ENCODE measurements around the gene CDKN2B. TPM values are rescaled to one million over a fixed set of nuclear protein-coding genes. Genes with fewer than 3 reads are reported as not detected.

Gene CDKN2B
- total and polyA plus RNA-seq, 4 donors, result 0.32 to 1.3 (median 0.54) TPM

GRCh38 chr9:22054529-22054928 lies 45.4 kb upstream of the CDKN2B start:
- Histone ChIP-seq H3K27ac (ENCODE audit: low read depth in 1 of 2, low read length in 2 of 2) (no peak overlapping the region), H3K4me3 (ENCODE audit: low read depth in 1 of 3, low read length in 3 of 3) (no peak overlapping the region), H3K36me3 (ENCODE audit: control insufficient read depth in 4 of 4, insufficient read depth in 3 of 4, low read depth in 1 of 4, low read length in 3 of 4) (no peaks in the 10 kb centered on the region), H3K9ac (ENCODE audit: low read depth in 1 of 2, low read length in 2 of 2) (no peak overlapping the region), H3K4me1 (ENCODE audit: control insufficient read depth in 4 of 4, insufficient read depth in 4 of 4, low read length in 3 of 4) (no peaks in the 10 kb centered on the region), H3K27me3 (ENCODE audit: control insufficient read depth in 4 of 4, insufficient read depth in 4 of 4, low read length in 3 of 4) (no peaks in the 10 kb centered on the region), H3K9me3 (ENCODE audit: control insufficient read depth in 4 of 4, low read length in 3 of 4) (no peaks in the 10 kb centered on the region)
- TF ChIP-seq RXRA (IDR thresholded peaks at IDR 0.05), result no peak
- TF ChIP-seq JUND (IDR thresholded peaks at IDR 0.05), result no peak
- DNase-seq (ENCODE audit: low spot score), result no peak
- WGBS, result 97% methylated on average over 2 of the region's 2 CpGs

- Histone ChIP-seq H3K4me3 (ENCODE audit: low read depth in 1 of 3, low read length in 3 of 3) (no peak overlapping the region), H3K9ac (ENCODE audit: low read depth in 1 of 2, low read length in 2 of 2) (no peak overlapping the region), H3K27me3 (ENCODE audit: control insufficient read depth in 4 of 4, insufficient read depth in 4 of 4, low read length in 3 of 4) (no peaks in the 10 kb centered on the region), H3K36me3 (ENCODE audit: control insufficient read depth in 4 of 4, insufficient read depth in 3 of 4, low read depth in 1 of 4, low read length in 3 of 4) (no peaks in the 10 kb centered on the region), H3K9me3 (ENCODE audit: control insufficient read depth in 4 of 4, low read length in 3 of 4) (no peaks in the 10 kb centered on the region), H3K27ac (ENCODE audit: low read depth in 1 of 2, low read length in 2 of 2) (no peak overlapping the region), H3K4me1 (ENCODE audit: control insufficient read depth in 4 of 4, insufficient read depth in 4 of 4, low read length in 3 of 4) (no peaks in the 10 kb centered on the region)
- TF ChIP-seq TAF1 (conservative IDR thresholded peaks at IDR 0.05) (no peak), RAD21 (IDR thresholded peaks at IDR 0.05) (no peak), SP1 (IDR thresholded peaks at IDR 0.05) (no peak), HNF4A (conservative IDR thresholded peaks at IDR 0.05) (no peak), YY1 (IDR thresholded peaks at IDR 0.05) (no peak), ZBTB33 (IDR thresholded peaks at IDR 0.05) (no peak), REST (IDR thresholded peaks at IDR 0.05) (no peak), RXRA (IDR thresholded peaks at IDR 0.05) (no peak), JUND (IDR thresholded peaks at IDR 0.05) (no peak)
- no peak for DNase-seq (ENCODE audit: low spot score)
- WGBS, result 96% methylated on average over 3 of the region's 3 CpGs
Measured at GRCh38 chr9:22054076-22054475, 45.0 kb upstream of the CDKN2B start.

GRCh38 chr9:22053178-22053577 lies 44.1 kb upstream of the CDKN2B start:
- H3K9me3 ChIP-seq (ENCODE audit: control insufficient read depth in 4 of 4, low read length in 3 of 4), result no peaks in the 10 kb centered on the region
- no peaks in the 10 kb centered on the region for H3K27me3 ChIP-seq (ENCODE audit: control insufficient read depth in 4 of 4, insufficient read depth in 4 of 4, low read length in 3 of 4)
- H3K9ac ChIP-seq (ENCODE audit: low read depth in 1 of 2, low read length in 2 of 2), result no peak overlapping the region
- H3K36me3 ChIP-seq (ENCODE audit: control insufficient read depth in 4 of 4, insufficient read depth in 3 of 4, low read depth in 1 of 4, low read length in 3 of 4), result no peaks in the 10 kb centered on the region
- TF ChIP-seq ZBTB33 (IDR thresholded peaks at IDR 0.05), result no peak
- no peak for TF ChIP-seq REST (IDR thresholded peaks at IDR 0.05)
- TF ChIP-seq GABPA (IDR thresholded peaks at IDR 0.05 in 1 of 2, conservative IDR thresholded peaks at IDR 0.05 in 1 of 2), result no peak
- TF ChIP-seq RXRA (IDR thresholded peaks at IDR 0.05), result no peak
- no peak for TF ChIP-seq YY1 (IDR thresholded peaks at IDR 0.05)
- TF ChIP-seq JUND (IDR thresholded peaks at IDR 0.05), result no peak
- TF ChIP-seq ATF3 (IDR thresholded peaks at IDR 0.05), result no peak
- TF ChIP-seq NR2F2 (IDR thresholded peaks at IDR 0.05), result no peak
- TF ChIP-seq HNF4G (IDR thresholded peaks at IDR 0.05), result no peak
- TF ChIP-seq HNF4A (conservative IDR thresholded peaks at IDR 0.05), result no peak
- no peak for TF ChIP-seq EGR1 (IDR thresholded peaks at IDR 0.05; ENCODE audit: low read depth in 2 of 2)
- H3K27ac ChIP-seq (ENCODE audit: low read depth in 1 of 2, low read length in 2 of 2), result no peak overlapping the region
- no peaks in the 10 kb centered on the region for H3K4me1 ChIP-seq (ENCODE audit: control insufficient read depth in 4 of 4, insufficient read depth in 4 of 4, low read length in 3 of 4)
- 53% methylated on average over 2 of the region's 2 CpGs for WGBS
- H3K4me3 ChIP-seq (ENCODE audit: low read depth in 1 of 3, low read length in 3 of 3), result no peak overlapping the region
- DNase-seq (ENCODE audit: low spot score), result no peak

All from liver (tissue), 9 donors.